H9 (cell line): Measurements from ENCODE around the gene CAPN14. TPM values are rescaled to one million over a fixed set of nuclear protein-coding genes. Genes with fewer than 3 reads are reported as not detected.

Experiments used
- DNase-seq: peaks from one replicate; pipeline ENCODE4 v3.0.0-alpha.2; 2017
- H2AFZ ChIP-seq: one replicate; pipeline ENCODE4 v1.6.1; 2013; ENCODE audit warnings: mild to moderate bottlenecking, low read length, control low read depth, moderate library complexity
- H2AK5ac ChIP-seq: 2 replicates; pipeline ENCODE4 v1.6.1; 2013; ENCODE audit warnings: low read length, control low read depth, mixed read lengths; ENCODE audit not compliant: insufficient read length
- H2BK120ac ChIP-seq: one replicate; pipeline ENCODE4 v1.6.1; 2013; ENCODE audit warnings: low read depth, mild to moderate bottlenecking, low read length, control low read depth, inconsistent platforms; ENCODE audit not compliant: poor library complexity, severe bottlenecking
- H2BK12ac ChIP-seq: 2 replicates; pipeline ENCODE4 v1.6.1; 2013; ENCODE audit warnings: low read length, control low read depth, mixed read lengths, low read depth; ENCODE audit not compliant: insufficient read length
- H2BK15ac ChIP-seq: 2 replicates; pipeline ENCODE4 v1.6.1; 2013; ENCODE audit warnings: low read depth, low read length, control low read depth
- H2BK20ac ChIP-seq: one replicate; pipeline ENCODE4 v1.6.1; 2013; ENCODE audit warnings: low read depth, mild to moderate bottlenecking, low read length, control low read depth, inconsistent platforms; ENCODE audit not compliant: poor library complexity, severe bottlenecking
- H2BK5ac ChIP-seq: 2 replicates; pipeline ENCODE4 v1.6.1; 2013; ENCODE audit warnings: low read length, control low read depth, mixed read lengths; ENCODE audit not compliant: insufficient read length
- H3K14ac ChIP-seq: 2 replicates; pipeline ENCODE4 v1.6.1; 2013; ENCODE audit warnings: low read length, control low read depth; ENCODE audit not compliant: insufficient read depth
- H3K18ac ChIP-seq: 2 replicates; pipeline ENCODE4 v1.6.1; 2013; ENCODE audit warnings: low read depth, mild to moderate bottlenecking, mixed read lengths, low read length, control low read depth; ENCODE audit not compliant: insufficient read length
- H3K23ac ChIP-seq: 2 replicates; pipeline ENCODE4 v1.6.1; 2013; ENCODE audit warnings: low read length, control low read depth, mixed read lengths, low read depth; ENCODE audit not compliant: insufficient read length
- H3K23me2 ChIP-seq: 2 replicates; pipeline ENCODE4 v1.6.1; 2013; ENCODE audit warnings: low read depth, mild to moderate bottlenecking, mixed read lengths, low read length, control low read depth; ENCODE audit not compliant: insufficient read length, poor library complexity, severe bottlenecking
- H3K27ac ChIP-seq: 2 replicates; pipeline ENCODE4 v1.5.1; 2013; ENCODE audit warnings: low read length, control low read depth, mixed read lengths, low read depth; ENCODE audit not compliant: insufficient read length
- H3K27me3 ChIP-seq: 2 replicates; pipeline ENCODE4 v1.6.1; 2013; ENCODE audit warnings: low read length, control low read depth, inconsistent platforms; ENCODE audit not compliant: insufficient read depth
- H3K4ac ChIP-seq: 2 replicates; pipeline ENCODE4 v1.6.1; 2013; ENCODE audit warnings: low read depth, mild to moderate bottlenecking, control low read depth, inconsistent platforms, low read length, moderate library complexity
- H3K4me1 ChIP-seq: 2 replicates; pipeline ENCODE4 v1.6.1; 2013; ENCODE audit warnings: low read length, control low read depth, inconsistent platforms; ENCODE audit not compliant: insufficient read depth
- H3K4me2 ChIP-seq: 2 replicates; pipeline ENCODE4 v1.6.1; 2013; ENCODE audit warnings: low read length, control low read depth, mixed read lengths; ENCODE audit not compliant: insufficient read length, insufficient read depth
- H3K56ac ChIP-seq: 2 replicates; pipeline ENCODE4 v1.6.1; 2013; ENCODE audit warnings: low read depth, mild to moderate bottlenecking, mixed read lengths, low read length, control low read depth; ENCODE audit not compliant: insufficient read length
- H3K79me1 ChIP-seq: 2 replicates; pipeline ENCODE4 v1.6.1; 2013; ENCODE audit warnings: low read depth, mild to moderate bottlenecking, moderate library complexity, low read length, control low read depth, inconsistent platforms; ENCODE audit not compliant: insufficient read depth, poor library complexity, severe bottlenecking
- H3K79me2 ChIP-seq: 2 replicates; pipeline ENCODE4 v1.6.1; 2013; ENCODE audit warnings: low read length, control low read depth, inconsistent platforms; ENCODE audit not compliant: insufficient read depth
- H3K9ac ChIP-seq: 2 replicates; pipeline ENCODE4 v1.6.1; 2013; ENCODE audit warnings: low read length, control low read depth, mixed read lengths; ENCODE audit not compliant: insufficient read length; ENCODE audit errors: extremely low read depth
- H3K9me3 ChIP-seq: one replicate; pipeline ENCODE4 v1.6.1; 2013; ENCODE audit warnings: low read depth, low read length, inconsistent platforms; ENCODE audit not compliant: control insufficient read depth
- H3T11ph ChIP-seq: one replicate; pipeline ENCODE4 v1.6.1; 2013; ENCODE audit warnings: mild to moderate bottlenecking, low read length, control low read depth, inconsistent platforms
- H4K20me1 ChIP-seq: one replicate; pipeline ENCODE4 v1.6.1; 2013; ENCODE audit not compliant: control insufficient read depth, insufficient read length, insufficient read depth
- H4K5ac ChIP-seq: 2 replicates; pipeline ENCODE4 v1.6.1; 2013; ENCODE audit warnings: low read depth, mild to moderate bottlenecking, mixed read lengths, low read length, control low read depth; ENCODE audit not compliant: insufficient read length
- H4K8ac ChIP-seq: replicated peaks from 2 replicates; pipeline ENCODE4 v1.6.1; 2013; ENCODE audit warnings: low read length, control low read depth, mixed read lengths, low read depth; ENCODE audit not compliant: insufficient read length
- H4K91ac ChIP-seq: 2 replicates; pipeline ENCODE4 v1.6.1; 2013; ENCODE audit warnings: low read depth, mild to moderate bottlenecking, moderate library complexity, mixed read lengths, low read length, control low read depth; ENCODE audit not compliant: insufficient read length
- H3K27ac Mint-ChIP-seq, 3 experiments: 2 replicates in 2 of 3; 3 replicates in 1 of 3; pipeline ENCODE4 v1.8.0; 2020 to 2021; ENCODE audit warnings: mixed read lengths in 3 of 3, mild to moderate bottlenecking in 1 of 3, moderate library complexity in 1 of 3
- H3K27me3 Mint-ChIP-seq: 2 replicates; pipeline ENCODE4 v1.8.0; 2021; ENCODE audit warnings: low read depth, mild to moderate bottlenecking, moderate library complexity, mixed read lengths
- H3K36me3 Mint-ChIP-seq, 3 experiments: 2 replicates in 2 of 3; 3 replicates in 1 of 3; pipeline ENCODE4 v1.8.0; 2020 to 2021; ENCODE audit warnings: low read depth in 3 of 3, mixed read lengths in 3 of 3; ENCODE audit not compliant: insufficient read depth in 1 of 3
- H3K4me1 Mint-ChIP-seq, 2 experiments: 2 replicates each; pipeline ENCODE4 v1.8.0; 2020; ENCODE audit warnings: mixed read lengths in 2 of 2
- H3K4me3 Mint-ChIP-seq, 2 experiments: 2 replicates in 1 of 2; 3 replicates in 1 of 2; pipeline ENCODE4 v1.8.0; 2020 to 2021; ENCODE audit warnings: mild to moderate bottlenecking in 2 of 2, mixed read lengths in 2 of 2, moderate library complexity in 1 of 2
- H3K9me3 Mint-ChIP-seq, 2 experiments: 2 replicates in 1 of 2; 3 replicates in 1 of 2; pipeline ENCODE4 v1.8.0; 2020; ENCODE audit warnings: mild to moderate bottlenecking in 2 of 2, mixed read lengths in 2 of 2, moderate library complexity in 1 of 2
- WGBS: extraction: QIAGEN DNeasy Blood & Tissue Kit; methylation state at CpG from one replicate; pipeline ENCODE4 v1.1.7; 2013; ENCODE audit warnings: missing lambda C conversion rate, low lambda C conversion rate, mixed read lengths; ENCODE audit not compliant: insufficient read length; ENCODE audit errors: extremely low coverage; 5-methylcytosine and 5-hydroxymethylcytosine counted together
- total RNA-seq: library from RNA; stranded (reverse); gene quantifications from 2 replicates; pipeline ENCODE4 v1.2.1, GENCODE V29; 2021
- TF ChIP-seq, protein P1 (sequence below): fragments of 200-600 bp; sonication (generic); conservative IDR thresholded peaks from 3 replicates; pipeline ENCODE4 v1.8.0; 2021; ENCODE audit warnings: antibody characterized with exemption, mild to moderate bottlenecking

CAPN14 gene
- total RNA-seq, 1 experiment from 2014 or later, result 0.09 TPM

DNA sequence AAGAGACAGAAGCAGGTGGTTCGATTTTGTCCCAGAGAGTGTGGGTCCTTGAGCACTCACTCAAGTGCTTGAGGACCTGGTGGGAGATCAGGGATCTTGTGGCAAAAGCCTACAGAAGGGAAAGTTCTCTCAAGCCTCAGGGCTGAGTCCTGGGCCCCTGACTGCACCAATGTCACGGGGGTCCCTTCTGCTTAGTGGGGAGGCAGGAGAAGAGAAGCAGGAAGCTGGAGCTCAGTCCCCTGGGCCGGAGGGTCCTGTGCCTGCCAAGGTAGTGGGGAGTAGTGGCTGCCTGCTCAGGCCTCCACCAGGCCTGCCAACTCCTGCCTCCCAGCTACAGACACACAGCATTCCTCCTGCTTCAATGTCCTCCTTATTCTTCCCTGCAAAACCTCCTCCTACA lies 11.7 kb downstream of the CAPN14 start:
- no peak overlapping the region for H2BK20ac ChIP-seq
- H3K18ac ChIP-seq, result no peak overlapping the region
- H2BK5ac ChIP-seq, result no peak overlapping the region
- no peak overlapping the region; a peak in 1 of 7 replicates for H3K27ac Mint-ChIP-seq
- no peak overlapping the region for H2AFZ ChIP-seq
- no peak overlapping the region for H4K91ac ChIP-seq
- no peak overlapping the region for H2BK120ac ChIP-seq
- peaks cover 1% of the 10 kb centered on the region; the same call in 1 of the 2 replicates for H3K27me3 Mint-ChIP-seq
- no peaks in the 10 kb centered on the region for H4K20me1 ChIP-seq
- no peak overlapping the region for H4K8ac ChIP-seq
- TF ChIP-seq, protein P1, sequence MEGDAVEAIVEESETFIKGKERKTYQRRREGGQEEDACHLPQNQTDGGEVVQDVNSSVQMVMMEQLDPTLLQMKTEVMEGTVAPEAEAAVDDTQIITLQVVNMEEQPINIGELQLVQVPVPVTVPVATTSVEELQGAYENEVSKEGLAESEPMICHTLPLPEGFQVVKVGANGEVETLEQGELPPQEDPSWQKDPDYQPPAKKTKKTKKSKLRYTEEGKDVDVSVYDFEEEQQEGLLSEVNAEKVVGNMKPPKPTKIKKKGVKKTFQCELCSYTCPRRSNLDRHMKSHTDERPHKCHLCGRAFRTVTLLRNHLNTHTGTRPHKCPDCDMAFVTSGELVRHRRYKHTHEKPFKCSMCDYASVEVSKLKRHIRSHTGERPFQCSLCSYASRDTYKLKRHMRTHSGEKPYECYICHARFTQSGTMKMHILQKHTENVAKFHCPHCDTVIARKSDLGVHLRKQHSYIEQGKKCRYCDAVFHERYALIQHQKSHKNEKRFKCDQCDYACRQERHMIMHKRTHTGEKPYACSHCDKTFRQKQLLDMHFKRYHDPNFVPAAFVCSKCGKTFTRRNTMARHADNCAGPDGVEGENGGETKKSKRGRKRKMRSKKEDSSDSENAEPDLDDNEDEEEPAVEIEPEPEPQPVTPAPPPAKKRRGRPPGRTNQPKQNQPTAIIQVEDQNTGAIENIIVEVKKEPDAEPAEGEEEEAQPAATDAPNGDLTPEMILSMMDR, result no peak
- no peak overlapping the region for H3K56ac ChIP-seq
- H3K4me2 ChIP-seq, result no peak overlapping the region
- DNase-seq, result no peak
- no peaks in the 10 kb centered on the region for H3K9me3 Mint-ChIP-seq
- H3K4me3 Mint-ChIP-seq, result no peak overlapping the region
- WGBS, result no CpG with 5 or more reads among the region's 3 CpGs
- H3K79me1 ChIP-seq, result no peaks in the 10 kb centered on the region
- H3K27ac ChIP-seq, result no peak overlapping the region
- H3K4me1 ChIP-seq, result no peaks in the 10 kb centered on the region
- no peaks in the 10 kb centered on the region for H3K79me2 ChIP-seq
- no peaks in the 10 kb centered on the region for H3K9me3 ChIP-seq
- no peaks in the 10 kb centered on the region for H3K27me3 ChIP-seq
- no peak overlapping the region for H2AK5ac ChIP-seq
- peaks cover 13 to 17% of the 10 kb centered on the region in 2 experiments for H3K4me1 Mint-ChIP-seq
- no peak overlapping the region; the same call in 1 of the 2 replicates for H2BK15ac ChIP-seq
- H3K14ac ChIP-seq, result no peak overlapping the region
- no peak overlapping the region for H3T11ph ChIP-seq
- H3K23ac ChIP-seq, result no peak overlapping the region
- H4K5ac ChIP-seq, result no peak overlapping the region
- no peak overlapping the region for H3K4ac ChIP-seq
- H3K36me3 Mint-ChIP-seq, result no peaks in the 10 kb centered on the region
- no peaks in the 10 kb centered on the region for H3K23me2 ChIP-seq
- H2BK12ac ChIP-seq, result no peak overlapping the region
- H3K9ac ChIP-seq, result no peak overlapping the region
